Hematopoietic multipotent progenitor cell treated with erythropoietin and hydrocortisone succinate and interleukin-3 and kit ligand, for 8 days (in vitro differentiated cells): ENCODE data around the gene USP12.
A peak's percentile ranks its signal among the peaks of the same experiment; 100 is the strongest.

Experiments used
- DNase-seq: peaks from one replicate; pipeline ENCODE4 v3.0.0-alpha.2; 2015

The USP12 gene

DNA sequence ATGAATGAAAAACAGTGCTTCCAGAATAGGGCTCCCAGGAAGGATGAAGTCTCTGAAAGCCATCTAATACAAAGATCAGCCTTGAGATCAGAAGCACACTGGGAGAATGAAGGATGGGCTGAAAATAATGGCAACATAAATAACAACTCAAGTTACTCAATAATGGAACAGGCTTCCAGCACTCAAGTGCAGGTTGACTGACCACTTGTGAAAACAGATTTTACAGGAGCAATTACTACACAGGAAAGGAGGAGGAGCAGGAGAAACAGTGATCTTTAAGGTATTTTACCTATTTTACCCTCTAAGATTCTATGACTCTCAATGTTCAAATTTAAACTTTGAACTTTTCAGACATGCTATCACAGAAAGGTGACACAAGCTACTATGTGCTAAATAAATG is 106.0 kb downstream of the USP12 start:
- DNase-seq = no peak

DNA sequence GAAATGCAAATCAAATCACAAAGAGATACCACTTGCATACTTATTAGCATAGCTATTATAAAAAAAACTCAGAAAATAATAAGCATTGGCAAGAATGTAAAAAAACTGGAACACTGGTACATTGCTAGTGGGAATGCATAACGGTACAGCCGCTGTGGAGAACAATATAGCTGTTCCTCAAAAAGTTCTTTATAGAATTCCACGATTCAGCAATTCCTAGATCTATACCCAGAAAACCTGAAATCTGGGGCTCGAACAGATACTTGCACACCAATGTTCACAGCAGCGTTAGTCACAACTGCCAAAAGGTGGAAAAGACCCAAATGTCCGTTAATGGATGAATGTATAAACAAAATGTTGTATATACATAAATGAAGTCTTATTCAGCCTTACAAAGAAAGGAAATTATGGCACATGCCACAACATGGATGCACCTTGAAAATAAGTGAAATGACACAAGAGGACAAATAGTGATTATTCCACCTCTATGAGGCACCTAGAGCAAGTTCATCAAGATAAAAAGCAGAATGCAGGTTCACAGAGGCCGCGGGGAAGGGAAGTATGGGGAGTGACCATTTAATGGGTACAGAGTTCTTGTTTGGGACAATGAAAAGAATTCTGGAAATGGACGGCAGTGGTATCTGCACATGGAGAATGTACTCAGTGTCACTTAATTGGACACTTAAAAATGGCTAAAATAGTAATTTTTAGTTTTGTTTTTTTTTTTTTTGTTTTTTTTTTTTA is 107.2 kb downstream of the USP12 start:
- no peak for DNase-seq

DNA sequence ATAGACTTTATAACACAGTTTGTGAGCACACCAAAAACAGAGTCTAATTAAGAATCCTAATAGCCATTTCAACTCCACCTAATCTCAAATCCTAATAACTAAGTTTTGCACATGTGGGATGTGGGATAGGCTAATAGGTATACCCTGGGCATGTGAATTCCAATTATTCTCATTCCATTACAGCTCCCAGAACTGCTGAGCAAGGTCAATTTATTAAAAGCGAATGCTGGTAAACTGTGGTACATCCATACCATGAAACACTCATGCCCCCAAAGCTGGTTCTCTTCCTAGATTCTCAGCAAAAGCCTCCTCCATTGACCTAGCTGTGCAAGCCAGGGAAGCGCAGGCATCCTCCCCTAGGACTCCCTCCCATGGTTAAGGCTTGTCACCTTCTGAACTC is 113.8 kb downstream of the USP12 start:
- no peak for DNase-seq

DNA sequence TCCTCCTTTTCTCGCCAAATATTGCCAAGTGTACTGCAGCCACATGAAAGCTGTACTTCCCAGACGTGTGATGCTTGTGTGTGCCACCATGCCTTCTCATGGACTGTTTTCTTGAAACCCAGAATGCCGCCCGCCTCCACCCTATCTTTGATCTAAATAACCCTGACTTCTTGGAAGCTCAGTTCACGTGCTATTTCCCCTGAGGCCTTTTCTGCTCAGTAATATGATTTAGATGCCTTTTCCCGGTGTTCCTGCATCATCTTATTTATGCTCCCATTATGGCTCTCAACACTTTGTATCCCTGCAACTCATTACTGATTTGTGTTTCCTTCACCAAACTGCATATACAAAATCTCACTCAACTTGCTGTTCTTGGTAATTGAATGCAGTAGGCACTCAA is 116.1 kb downstream of the USP12 start:
- no peak for DNase-seq

DNA sequence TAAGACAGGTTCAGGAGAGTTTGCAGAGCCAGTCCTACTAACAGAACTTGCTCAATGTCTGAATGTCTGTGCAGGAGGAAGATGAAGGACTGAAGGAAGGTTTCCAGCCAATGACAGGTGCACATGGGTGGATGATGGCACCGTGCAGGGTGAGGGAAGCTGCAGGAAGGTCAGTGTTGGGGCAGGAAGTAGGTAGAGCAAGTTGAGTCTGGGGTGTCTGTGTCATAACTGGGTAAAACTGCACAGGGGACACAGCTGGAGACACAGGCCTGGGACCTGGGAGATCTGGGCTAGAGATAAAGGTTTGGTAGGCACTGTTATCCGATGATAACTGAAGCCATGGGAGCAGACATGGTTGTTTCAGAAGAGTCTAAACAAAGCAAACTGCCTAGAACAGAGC is 116.9 kb downstream of the USP12 start:
- no peak for DNase-seq

DNA sequence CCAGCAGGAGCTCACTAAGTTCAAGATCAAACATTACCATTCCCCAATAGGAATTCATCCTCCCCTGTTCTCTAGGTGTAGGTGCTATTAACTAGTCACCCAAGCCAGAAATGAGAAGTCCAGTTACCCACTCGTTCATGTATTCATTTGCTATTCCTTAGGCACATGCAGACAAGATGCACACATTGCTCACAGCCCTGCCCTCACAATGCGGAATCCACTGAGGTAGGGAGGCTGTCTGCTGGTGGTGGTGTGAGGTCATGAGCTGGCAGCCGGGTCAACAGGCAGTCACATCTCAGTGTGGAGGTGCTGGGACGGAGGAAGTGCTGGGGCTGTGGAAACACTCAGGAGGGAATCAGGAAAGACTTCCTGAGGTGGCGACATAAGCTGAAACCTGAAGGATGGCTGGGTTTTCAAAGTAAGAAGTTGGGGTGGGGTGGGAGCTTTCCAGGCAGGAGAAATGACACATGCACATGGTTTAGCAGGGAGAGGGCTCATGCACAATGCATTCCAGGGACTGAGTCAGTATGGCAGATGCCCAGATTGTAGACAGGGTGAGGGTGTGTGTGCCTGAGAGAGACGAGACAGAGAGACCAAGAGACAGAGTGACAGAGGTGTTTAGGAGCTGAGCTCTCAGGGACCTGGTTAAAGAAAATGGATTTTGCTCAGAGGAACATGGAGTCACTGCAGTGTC is 117.6 kb downstream of the USP12 start:
- no peak for DNase-seq

DNA sequence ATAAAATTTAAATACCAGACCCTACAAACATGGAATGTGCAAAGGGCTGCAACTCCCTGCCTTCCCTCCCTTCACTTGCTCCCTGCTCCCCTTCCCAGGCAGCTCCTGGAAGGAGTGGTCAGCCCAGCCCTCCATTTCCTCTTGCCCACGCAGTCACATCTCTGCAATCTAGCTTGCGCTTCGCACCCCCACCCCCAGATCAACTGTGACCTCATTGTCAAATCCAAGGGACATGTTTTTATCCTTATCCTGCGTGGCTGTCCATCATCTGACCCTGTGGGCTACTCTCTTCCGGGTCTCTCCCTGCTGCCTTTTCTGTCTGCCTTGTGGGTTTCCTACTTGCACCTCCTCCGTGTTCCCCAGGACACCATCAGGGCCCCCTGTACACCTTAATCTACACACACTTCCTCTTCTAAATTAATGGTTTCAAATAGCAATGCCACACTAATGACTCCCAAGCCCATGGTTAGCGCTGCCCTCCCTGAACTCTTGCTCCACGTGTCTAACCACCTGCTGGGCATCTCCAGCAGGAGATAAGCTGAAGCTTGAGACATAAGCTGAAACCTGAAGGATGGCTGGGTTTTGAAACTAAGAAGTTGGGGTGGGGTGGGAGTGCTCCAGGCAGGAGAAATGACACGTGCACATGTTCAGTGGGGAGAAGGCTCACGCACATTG is 118.3 kb downstream of the USP12 start:
- DNase-seq = peak; percentile 32

DNA sequence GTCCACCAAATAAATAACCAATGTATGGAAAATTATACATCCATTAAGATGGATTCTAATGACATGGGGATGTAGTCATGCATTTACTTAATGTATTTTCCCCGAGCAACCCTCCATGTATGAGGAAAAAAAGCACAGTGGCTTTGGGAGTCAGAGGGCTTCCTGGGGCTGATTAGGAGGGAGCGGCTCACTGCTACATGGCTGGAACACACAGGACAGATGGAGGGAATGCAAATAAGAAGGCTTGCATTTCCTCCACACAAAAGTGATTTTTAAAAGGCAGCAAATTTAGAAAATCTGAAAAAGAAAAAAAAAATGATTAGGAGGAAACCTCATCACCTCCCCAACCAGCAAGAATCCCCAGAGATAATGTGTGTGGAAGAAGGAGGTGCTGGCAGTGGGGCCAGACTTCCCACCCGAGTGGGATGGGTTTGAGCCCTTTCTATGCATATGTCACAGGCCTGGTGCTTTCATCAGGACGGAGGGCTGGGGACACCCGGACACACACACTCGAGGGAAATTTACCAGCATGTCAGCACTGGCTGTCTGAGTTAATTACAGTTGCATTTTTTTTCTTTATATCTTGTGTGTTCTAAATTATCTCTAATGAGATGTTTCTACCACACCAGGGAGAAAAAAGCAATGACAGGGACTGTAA is 118.9 kb downstream of the USP12 start:
- no peak for DNase-seq

DNA sequence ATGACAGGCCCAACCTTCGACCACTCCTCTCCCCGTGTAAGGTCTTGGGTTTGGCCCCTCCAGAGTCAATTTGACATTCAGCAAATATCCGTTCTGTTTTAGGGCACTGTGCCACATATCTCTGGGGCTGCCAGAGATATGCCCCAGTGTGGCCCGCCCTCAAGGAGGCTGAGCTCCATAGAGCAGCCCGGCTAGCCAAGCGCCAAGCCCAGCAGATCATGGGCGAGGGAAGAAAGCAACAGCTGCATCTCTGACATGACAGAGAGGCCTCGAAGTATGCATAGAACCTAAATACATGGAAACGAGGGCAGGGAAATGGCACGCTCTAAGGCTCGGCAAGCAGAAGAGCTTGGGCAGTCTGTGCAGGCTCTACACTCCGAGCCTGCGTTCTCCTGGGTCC is 124.5 kb downstream of the USP12 start:
- DNase-seq = peak; percentile 33

DNA sequence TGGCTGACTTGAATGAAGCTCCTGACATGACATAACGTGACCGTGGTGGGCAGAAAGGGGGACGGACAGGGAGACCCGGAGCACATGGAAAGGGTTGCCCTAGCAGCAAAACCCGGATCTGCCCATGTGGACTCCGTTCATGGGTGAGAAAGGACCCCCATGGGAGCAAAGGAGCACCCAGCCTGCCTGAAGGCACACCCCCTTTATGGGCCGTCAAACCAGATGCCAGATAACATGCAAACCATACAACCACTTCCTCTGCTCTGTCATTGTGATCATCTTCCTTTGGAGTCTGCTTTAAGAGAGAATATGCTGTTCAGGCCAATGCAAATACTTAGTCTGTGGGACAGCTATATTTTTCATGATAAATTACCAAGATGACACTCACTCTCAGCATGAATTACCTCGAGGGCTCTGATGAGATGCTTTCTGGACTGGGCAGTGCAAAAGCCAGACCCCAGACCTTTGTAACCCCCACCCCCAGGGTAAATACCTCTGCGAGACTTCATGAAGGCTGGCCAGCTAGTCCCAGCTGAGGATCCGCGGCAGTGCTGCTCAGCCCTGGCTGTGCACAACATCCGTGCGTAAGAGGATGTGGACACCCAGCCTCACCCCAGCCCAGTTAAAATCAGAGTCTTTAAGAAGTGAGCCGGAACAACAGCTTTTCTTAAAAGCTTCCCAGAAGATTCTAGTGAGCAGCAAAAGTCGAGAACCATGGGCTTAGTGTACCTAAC is 126.6 kb downstream of the USP12 start:
- DNase-seq = peak; percentile 40

DNA sequence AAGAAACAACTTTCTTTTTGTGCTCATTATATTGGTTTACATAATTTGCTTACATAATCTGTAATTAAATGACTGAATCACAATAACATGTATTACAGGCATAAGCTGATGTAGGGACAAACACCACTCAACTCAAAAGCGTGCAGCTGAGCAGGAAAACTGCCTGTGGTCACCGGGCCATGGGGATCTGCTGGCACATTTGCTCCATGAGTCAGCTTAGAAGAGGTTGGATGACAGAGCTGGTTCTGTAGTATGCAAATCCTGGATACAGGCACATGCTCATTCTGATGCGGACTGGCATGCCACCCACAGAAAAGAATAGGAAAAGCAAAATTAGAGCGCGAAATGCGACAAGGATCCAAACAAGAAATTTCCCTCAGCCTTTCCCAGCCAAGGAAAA is 128.6 kb downstream of the USP12 start:
- peak; percentile 60 for DNase-seq

DNA sequence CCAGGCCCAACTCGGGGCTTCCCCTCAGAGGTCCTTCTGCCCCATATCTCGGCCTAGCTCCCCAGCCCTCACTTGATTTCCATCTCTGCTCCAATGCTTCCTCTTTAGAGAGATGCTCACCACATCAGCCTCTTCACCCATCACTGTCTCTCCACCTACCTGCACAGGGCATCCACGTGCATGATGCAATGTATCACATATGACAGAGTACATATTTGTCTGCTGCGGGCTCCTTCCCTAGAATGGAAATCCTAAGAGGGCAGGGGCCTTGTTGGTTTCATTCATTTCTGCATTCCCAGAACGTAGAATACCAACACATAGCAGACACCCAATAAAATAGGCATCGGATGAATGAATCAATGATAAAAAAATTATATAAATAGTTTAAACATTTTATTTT is 130.3 kb downstream of the USP12 start:
- DNase-seq = no peak

DNA sequence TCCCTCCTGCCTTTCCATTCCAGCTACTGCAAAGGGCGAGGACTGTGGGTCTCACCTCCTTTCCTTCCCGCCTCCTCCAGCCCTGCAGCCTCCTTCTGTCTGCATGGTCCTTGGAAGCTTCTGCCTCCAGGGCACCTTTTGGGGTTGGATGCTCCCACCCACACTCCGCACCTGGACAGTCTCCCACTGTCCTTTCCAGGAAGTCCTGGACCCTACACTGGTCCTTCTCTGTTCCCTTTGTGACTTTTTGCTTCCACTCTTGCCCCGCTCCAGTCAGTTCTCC is 130.8 kb downstream of the USP12 start:
- no peak for DNase-seq

DNA sequence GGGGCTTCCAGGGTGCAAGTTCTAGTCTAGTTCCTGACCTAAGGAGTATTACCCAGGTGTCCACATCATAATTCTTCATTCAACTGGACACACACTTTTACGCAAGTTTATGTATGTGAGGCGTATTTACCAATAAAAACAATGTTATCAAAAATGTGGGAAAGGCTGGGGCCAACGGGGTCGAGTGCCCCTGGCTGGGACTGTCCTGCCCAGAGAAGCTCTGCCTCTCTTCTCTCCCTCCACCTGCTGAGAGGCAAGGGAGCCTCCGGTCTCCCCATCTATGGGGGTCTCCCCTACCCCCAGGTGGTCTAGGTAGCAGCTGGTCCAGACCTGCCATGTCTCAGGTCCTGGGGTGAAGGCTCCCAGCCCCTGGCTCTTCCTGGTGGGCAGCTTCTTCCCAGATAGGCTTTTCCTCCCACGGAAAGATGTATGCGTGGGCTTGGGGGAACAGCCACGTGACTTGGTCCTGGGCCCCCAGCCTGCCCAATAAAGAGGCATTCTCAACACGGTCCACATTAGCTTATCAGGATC is 132.4 kb downstream of the USP12 start:
- no peak for DNase-seq

DNA sequence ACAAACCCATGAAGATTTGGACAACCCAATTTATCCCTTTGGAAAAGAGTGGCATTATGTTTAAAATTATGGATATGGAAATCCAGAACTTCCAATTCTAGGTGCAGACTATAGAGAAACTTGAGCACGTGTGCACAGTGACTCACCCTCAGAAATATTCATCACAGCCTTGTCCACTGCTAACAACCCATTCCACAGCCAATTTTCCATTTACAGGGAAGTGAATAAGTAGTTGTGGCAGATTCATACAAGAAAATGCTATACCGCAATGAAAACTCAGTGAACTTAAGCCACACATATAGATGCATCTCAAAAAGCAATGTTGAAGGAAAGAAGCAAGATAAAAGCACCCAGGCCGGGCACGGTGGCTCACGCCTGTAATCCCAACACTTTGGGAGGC is 133.3 kb downstream of the USP12 start:
- DNase-seq = no peak

DNA sequence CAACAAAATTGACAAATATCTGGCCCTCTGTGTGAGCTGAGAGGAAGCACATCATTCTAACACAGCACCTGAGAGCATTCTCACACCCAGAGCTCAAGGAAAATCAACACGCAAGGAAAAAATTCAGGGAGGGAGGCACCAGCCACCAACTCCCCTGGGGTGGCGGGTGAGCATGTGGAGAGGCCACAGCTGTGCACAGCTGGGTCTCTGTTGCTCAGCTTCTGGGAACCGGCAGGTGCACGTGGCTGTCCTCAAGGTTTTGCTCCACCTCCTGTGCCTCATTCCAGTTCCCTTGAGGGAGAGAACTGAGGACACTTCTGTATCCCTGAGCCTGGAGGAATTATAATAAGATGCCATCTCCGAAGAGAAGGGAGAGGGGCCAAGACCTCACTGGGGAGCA is 134.0 kb downstream of the USP12 start:
- DNase-seq = no peak

DNA sequence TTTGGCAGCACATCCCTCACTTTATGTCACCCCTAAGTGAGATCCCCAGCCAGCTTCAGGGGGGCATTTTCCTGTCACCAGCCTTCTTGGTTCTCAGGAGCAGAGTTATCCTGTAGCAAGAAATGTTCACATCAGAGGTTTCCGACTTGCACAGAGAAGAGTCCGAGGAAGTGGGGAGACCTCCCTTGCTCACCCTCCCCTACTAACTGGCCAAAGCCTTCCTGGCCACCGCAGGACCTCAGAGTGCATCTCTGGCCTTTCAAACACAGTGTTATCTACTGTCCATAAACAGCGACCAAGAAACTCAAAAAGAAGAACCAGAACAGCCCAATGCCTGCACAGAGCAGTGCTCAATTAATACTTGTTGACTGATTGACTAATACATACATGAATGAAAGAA is 134.4 kb downstream of the USP12 start:
- no peak for DNase-seq

DNA sequence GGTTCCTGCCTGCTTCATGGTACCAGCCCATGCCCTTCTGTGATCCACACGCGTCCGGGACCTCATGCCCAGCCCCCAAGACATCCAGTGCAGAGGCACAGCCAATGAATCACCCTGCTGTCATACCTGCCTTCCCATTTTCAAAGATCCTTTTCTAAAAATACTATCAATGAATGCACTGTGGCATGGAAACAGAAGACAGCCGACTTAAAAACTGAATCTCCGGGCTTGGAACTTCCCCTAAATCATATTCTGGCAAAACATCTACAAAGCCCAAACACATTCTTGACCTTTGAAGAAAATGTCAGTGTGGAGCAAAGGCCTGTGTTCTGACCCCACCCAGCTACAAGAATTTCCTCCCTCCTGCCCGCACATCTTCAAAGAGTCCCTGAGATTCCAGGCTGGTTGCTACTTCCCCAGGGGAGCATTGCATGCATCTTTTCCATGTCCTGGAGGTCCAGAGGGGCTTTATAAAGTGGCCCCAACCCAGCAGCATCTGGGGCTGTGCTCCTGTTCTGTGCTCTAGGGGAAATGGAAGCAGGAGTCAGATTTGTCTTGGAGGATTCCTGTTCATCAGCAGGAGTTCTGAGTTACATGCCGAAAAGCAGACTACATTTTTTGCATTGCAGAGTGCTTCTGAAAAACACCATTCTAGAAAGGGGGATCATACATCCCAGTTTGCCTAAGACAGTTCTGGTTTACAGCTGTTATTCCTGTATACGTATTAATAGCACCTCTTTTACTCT is 135.2 kb downstream of the USP12 start:
- no peak for DNase-seq

DNA sequence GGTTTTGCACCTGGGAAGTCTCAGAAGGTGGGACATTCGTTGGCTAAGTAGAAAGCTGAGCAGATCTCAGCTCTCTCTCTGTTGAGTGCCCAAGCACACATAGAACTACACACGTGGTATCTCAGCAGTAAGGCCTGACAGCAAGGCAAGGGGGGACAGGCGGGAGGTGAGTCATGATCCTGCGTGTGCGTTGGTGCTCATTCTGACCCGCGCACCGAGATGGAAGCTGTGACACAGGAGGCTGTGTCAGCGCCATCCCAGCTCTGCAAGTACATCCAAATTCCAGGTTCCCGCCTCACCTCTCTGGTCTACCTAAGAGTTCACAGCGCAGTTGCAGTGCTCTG is 135.7 kb downstream of the USP12 start:
- DNase-seq = no peak

DNA sequence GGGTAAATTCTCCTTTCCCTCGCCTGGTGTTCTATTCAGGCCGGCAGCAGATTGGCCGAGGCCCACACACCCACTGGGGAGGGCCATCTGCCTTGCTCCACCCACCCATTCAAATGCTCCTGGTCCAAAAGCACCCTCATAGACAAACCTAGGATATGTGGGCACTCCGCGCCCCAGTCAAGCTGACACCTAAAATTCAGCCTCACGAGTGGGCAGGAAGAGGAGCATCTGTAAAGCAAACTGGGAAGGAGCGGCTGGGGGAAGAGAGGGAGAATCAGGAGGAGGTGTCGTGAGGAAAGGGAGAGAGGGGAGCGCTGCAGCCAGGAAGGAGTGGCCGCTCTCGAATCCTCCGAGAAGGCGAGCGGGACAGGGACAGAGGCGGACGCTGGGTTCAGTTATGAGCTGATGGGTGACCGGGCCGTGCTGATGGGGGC is 136.9 kb downstream of the USP12 start:
- DNase-seq = no peak

DNA sequence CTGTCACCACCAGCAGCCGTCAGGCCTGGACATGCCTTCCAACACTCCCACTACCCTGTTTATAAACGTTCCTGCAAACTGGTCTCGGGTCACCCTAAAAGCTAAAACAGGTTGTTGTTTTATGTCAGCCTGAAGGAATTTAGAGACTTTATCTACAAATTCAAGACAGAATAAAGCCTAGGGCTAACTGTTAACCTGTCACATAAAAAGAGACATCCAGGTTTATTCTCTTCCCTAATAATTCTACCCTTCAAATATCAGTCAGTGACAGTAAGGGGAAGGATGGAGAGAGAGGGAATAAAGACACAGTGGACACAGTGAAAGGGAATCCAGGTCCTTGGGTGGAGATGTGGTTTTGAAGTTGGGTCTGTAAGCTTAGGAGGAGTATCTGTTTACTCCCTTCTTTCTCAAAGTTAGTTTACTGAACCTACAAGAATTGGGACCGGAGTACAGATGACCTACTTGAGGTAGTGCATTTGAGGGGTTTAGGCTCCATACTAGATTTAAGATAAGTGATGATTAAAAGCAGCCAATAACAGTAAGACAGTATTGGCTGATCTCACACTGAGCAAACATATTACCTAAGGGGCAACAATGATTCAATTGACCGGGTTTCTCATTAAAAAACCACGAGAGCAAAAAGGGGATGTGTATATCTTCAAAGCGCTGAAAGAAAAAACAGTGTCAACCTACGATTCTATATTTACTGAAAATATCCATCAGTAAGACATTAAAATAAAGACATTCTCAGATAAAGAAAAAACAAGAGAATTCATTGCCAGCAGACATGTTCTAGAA is 142.7 kb downstream of the USP12 start:
- no peak for DNase-seq
